Coronary artery (tissue), 2 donors: ENCODE data around the gene SNX3.

Experiments
- DNase-seq: peaks from one replicate; pipeline ENCODE4 v3.0.0-alpha.2; 2017; ENCODE audit warnings: low spot score
- H3K27ac ChIP-seq, 2 donors: fragments of 200-600 bp; sonication (generic); one replicate each; pipeline ENCODE4 v1.5.1; 2016 to 2019
- H3K4me3 ChIP-seq: fragments of 200-600 bp; sonication (generic); 2 replicates; pipeline ENCODE4 v1.5.1; 2016; ENCODE audit warnings: mild to moderate bottlenecking, moderate library complexity
- CTCF ChIP-seq: fragments of 200-600 bp; sonication (generic); IDR thresholded peaks from one replicate; pipeline ENCODE4 v1.5.1; 2019; ENCODE audit warnings: antibody characterized with exemption

Gene SNX3

GRCh38 chr6:108207013-108207412 is 53.8 kb downstream of the SNX3 start:
- Histone ChIP-seq H3K27ac (no peak overlapping the region), H3K4me3 (no peak overlapping the region)
- DNase-seq = no peak
- no peak for TF ChIP-seq CTCF

- no peak overlapping the region for H3K4me3 ChIP-seq
- no peak for TF ChIP-seq CTCF
- H3K27ac ChIP-seq = no peak overlapping the region
- no peak for DNase-seq
Observed at GRCh38 chr6:108203189-108204112, 57.4 kb downstream of the SNX3 start.

DNA sequence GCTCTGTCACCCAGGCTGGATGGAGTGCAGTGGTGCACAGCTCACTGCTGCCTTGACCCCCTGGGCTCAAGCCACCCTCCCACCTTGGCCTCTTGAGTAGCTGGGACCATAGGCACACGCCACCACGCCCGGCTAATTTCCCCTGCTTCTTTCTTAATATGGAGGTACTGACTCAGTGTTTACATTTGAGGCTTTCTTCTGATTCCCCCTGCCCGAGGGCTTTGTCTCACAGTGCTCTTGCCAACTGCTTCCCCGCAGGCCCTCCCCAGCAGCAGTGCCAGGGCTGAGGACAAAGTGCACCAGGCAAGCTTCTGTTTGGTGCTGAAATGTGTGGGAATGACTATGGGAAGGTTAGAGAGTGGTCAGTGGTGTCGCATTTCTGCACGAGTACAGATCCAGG is 60.2 kb downstream of the SNX3 start:
- DNase-seq = no peak
- no peak for TF ChIP-seq CTCF
- Histone ChIP-seq H3K4me3 (no peak overlapping the region), H3K27ac (no peak overlapping the region)

GRCh38 chr6:108200186-108200585 is 60.7 kb downstream of the SNX3 start:
- no peak overlapping the region for H3K27ac ChIP-seq
- H3K4me3 ChIP-seq = no peak overlapping the region
- TF ChIP-seq CTCF = no peak
- DNase-seq = no peak

DNA sequence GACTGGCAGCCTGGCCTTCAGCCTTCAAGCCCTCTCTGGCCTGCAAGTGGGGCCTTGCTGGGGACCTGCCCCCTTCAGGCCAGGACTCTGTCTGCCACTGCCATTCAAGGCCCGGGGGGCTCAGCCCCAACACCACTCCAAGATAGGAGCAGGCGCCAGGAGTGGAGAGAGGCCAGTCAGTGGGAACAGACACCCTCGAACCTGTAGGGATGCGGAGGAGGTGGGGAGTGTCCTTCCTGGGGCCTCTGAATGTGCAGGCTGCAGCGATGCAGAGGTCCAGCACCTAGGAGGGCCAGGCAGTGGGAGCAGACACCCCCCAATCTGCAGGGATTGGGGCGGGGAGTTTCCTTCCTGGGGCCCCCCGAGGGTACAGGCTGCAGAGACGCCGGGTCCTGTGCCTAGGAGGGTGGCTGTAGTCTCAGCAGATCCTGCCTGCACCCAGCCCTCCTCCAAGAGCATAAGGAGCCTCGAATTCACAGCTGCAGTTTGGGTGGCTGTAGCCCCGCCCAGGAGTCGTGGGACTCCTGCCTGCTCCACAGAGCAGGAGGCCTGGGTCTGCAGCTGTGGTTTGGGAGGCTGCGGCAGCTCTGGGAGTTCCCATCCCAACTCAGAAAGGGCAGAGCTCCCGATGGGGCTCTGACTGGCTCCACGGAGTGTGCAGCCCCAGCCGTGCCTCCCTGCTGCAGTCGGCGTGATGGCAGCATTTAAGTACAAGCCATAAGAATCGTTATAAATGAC is 61.9 kb downstream of the SNX3 start:
- no peak overlapping the region for H3K27ac ChIP-seq
- no peak overlapping the region for H3K4me3 ChIP-seq
- DNase-seq = no peak
- no peak for TF ChIP-seq CTCF

GRCh38 chr6:108195209-108195608 is 65.6 kb downstream of the SNX3 start:
- Histone ChIP-seq H3K4me3 (no peak overlapping the region), H3K27ac (no peak overlapping the region)
- no peak for DNase-seq
- no peak for TF ChIP-seq CTCF
